Putamen (tissue), 1 donor: ENCODE measurements around the gene COL6A2.
"Not testable (repeated sequence)": the region's sequence is repeated elsewhere in the genome, so short reads cannot be mapped to it uniquely, and the experiment has no call there.

ENCODE experiments used
- DNase-seq: peaks from one replicate; pipeline ENCODE4 v3.0.0-alpha.2; 2016; ENCODE audit warnings: low spot score

The COL6A2 gene

DNA sequence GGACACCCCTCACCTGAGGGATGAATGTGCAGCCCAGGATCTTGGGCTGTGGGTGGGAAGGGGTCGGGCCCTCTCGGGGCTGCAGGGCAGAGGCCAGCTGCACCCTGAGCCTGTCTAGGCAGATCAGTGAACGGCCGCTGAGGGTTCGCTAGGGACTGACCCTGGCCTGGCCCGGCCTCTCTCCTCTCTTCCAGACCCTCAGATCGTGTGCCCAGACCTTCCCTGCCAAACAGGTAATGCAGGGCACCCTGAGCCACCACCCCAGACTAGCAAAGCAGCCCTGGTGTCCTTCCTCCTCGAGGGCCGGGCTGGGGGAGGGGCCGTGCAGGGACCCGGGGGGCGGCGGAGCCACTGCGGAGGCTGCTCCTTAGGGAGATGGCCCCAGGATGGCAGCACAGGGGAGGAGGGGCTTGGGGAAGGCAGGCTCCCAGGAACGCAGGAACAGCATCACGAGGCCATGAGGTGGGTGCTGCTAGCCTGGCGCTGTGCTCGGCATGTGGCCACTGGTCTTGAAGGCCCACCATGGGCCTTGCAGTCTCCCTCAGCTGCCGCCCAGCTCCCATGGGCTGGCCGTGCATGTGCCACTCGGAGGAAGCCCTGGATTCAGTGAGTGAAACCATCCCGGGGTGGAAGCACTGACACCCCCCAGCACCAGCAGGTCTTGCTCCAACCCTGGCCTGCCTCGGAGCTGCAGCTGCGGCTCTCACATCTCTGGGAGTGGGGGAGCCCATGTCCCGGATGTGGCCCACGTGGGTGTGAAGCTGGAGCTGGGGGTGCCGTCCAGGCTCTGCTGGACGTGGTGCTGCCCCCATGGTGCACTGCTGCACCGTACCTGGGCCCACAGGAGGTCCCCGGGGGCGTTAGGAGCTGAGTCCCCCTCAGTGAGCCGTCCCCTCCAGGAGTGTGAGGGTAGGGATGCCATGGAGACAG is 28.7 kb downstream of the COL6A2 start:
- DNase-seq = no peak

DNA sequence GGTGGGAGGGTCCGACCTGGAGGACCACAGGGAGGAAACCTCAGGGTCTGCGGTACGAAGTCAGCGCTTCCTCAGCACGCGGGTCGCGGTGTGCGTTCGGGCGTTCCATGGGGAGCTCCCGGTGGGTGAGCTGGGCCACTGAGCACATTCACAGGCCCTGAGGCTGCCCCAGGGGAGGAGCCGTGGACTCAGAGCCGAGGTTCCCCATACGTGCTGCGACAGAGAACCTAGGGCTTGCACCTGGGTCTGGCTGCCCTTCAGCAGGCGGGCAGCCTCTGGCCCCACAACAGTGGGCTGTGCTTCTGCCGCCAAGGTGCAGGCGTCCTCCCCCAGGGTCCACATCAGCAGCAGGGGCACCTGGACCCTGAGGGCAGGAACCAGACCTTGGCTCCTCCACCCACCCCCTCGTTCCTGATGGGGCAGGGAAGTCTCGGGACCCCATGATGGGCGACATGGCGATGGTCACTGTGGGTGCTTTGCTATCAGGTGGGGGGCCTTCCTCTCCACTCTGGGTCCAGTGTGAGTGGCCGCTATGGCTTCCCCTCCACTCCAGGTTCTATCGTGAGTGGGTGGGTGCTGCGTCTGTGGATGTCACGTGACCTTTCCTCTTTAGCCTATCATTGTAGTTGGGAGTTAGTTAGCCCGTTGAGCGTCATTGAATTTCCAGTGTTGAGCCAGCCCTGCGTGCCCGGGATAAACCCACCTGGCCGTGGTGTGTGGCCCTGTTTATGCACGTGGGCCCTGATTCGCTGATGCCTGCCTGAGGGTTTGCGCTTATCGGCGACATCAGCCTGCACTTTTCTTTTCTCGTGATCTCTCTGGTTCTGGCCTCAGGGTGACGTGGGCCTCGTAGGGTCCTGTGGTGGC is 29.6 kb downstream of the COL6A2 start:
- DNase-seq = no peak

DNA sequence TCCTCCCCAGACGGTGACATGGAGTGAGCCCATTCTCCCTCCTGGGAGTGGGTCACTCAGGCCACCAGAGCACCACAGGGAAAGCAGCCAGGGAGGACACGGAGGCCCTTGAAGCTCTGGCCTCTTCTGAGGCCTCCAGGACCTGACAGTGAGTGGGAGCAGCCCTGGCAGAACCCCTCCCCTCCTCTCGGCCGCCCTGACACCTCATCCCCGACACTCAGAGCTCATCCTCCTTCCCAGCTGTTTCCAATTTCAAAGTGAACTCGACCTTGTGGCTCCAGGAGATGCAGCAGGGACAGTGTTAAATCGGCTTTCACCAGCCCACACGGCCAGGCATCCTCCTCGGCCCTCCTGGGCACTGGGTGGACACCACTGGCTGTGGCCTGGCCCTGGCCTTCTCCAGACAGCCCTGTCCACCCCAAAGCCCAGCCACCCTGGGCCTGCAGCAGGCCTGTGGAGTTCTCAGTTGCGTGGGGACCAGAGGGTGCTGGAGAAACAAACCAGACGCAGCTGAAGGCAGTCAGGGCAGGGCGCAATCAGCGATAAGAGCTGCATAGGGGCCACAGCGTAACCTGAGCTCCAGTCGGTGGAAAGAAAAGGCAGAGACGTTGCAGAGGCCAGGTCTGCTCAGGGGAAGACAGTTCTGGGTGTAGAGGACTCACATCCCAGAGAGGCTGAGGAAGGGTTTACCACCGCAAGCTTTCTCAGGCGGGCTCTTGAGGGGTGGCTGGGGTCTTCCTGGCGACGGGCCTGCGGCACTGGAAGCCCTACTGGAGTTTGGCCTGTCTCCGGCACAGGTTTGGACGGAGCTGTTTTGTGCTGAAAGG is 30.4 kb downstream of the COL6A2 start:
- no peak for DNase-seq

DNA sequence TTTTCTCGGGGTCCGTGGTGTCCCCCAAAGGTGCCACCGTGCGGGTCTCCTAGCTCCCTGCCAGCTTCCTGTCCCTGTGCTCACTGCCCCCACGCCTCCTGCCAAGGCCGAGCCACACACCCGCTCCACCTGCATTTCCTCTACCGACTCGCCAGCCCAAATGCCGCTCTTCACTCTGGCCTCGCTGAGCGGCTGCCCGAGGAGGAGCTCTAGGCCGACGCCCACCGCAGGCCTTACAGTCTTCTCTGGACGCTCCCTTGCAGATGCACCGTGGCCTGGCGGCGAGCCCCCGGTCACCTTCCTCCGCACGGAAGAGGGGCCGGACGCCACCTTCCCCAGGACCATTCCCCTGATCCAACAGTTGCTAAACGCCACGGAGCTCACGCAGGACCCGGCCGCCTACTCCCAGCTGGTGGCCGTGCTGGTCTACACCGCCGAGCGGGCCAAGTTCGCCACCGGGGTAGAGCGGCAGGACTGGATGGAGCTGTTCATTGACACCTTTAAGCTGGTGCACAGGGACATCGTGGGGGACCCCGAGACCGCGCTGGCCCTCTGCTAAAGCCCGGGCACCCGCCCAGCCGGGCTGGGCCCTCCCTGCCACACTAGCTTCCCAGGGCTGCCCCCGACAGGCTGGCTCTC is 31.1 kb downstream of the COL6A2 start:
- DNase-seq = no peak

DNA sequence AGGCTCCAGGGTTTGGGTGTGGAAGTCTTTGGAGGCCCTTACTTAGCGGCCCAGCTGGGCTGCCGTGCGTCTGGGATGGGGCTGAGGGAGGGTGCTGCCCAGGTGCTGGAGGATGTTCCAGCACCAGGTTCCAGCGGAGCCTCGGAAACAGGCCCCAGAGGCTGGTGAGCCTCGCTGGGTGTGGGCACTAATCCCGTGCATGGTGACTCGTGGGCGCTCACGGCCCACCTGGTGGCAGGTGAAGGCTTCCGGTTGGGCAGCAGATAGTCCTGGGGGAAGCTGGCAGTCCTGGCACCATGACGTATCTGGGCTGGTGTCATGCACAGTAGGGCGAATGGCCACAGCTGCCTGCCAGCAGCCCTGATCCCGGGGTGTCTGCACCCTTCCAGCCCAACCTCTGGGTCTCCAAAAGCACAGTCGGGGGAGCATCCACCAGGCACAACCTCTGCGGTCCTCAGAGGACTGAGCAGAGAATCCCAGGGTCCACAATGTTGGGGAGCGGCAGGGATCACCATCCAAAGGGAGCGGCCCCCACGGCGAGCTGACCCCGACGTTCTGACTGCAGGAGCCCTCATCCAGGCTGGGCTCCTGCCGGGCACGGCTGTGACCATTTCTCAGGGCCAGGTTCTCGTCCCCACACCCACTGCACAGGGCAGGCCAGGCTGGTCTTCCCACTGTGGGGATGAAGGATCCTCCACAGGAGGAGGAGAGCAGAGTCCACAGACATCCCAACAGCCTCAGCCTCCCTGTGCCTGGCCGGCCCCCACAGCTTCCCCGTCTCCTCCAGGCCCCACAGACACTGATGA is 32.1 kb downstream of the COL6A2 start:
- DNase-seq = no peak

DNA sequence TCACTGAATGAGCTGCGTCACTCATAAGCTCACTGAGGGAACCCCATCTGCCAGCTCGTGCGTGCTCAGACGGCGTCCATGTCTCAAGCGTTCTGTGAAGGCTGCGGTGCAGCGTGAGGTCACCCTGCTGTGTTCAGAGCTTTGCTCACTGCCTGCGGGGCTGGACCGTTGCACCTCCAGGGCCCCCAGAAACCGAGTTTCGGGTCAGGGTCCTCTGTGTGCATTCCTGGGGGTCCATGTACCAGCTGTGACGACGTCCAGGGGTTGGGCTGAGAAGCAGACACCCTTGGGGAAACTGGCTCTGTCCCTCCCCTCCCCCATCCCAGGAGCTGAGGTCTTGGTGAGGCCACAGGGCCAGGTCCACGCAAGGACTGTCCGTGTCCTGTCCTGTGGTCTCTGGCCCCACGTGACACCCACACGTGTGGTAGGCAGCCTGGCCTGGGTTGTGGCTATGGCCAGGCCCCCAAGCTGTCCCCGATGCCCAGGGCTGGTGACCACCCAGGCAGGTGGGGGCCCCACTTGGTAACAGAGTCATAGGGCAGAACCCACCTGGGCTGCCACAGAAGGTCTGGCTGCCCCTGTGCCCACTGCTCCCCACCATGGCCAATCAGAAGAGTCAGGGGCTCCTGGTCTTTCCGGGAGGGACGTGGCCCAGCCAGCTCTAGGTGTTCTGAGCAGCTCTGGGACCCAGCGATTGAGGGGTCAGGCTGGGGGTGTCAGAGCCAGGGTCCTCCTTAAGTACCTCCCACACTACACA is 33.1 kb downstream of the COL6A2 start:
- DNase-seq = no peak

DNA sequence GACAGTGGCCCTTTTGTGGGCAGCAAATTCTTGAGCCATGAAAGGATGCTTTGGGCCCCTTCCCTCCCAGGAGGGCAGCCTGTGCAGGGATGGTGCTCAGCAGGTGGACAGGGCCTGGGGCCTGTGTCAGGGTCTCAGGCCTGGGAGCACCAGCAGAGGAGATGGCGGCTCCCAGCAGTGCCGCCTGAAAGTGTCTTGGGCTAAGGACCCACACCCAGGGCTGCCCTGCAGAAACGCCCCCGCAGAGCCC is 33.6 kb downstream of the COL6A2 start:
- DNase-seq = no peak

DNA sequence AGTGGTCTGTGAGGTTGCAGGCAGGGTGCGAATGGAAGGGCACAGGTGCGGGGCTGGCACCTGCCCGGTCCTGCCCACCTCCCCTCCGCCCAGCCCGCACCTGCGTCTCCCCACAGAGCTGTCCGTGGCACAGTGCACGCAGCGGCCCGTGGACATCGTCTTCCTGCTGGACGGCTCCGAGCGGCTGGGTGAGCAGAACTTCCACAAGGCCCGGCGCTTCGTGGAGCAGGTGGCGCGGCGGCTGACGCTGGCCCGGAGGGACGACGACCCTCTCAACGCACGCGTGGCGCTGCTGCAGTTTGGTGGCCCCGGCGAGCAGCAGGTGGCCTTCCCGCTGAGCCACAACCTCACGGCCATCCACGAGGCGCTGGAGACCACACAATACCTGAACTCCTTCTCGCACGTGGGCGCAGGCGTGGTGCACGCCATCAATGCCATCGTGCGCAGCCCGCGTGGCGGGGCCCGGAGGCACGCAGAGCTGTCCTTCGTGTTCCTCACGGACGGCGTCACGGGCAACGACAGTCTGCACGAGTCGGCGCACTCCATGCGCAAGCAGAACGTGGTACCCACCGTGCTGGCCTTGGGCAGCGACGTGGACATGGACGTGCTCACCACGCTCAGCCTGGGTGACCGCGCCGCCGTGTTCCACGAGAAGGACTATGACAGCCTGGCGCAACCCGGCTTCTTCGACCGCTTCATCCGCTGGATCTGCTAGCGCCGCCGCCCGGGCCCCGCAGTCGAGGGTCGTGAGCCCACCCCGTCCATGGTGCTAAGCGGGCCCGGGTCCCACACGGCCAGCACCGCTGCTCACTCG is 34.1 kb downstream of the COL6A2 start:
- DNase-seq = no peak

DNA sequence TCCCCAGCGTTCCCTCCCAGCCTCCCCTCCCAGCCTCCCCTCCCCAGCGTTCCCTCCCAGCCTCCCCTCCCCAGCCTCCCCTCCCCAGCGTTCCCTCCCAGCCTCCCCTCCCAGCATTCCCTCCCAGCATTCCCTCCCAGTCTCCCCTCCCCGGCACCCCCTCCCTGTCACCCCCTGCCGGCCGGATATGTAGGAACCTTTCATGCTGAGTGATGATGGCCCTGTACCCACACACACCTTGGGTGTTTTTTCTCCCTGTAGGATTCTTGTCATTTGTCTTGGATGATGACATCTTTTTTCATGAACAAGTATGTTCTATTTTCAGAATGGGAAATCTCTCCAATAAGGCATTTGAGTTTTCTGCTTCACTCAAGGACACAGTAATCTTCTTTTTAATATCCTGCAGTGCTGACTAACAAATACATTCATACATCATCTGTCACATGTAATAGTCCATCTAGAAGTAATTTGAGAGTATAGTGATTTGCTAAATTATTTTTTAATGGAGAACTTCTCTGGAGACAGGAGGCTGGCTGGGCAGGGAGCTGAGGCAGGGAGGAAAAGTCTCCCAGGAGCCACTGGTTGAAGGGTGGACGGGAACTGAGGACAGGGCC is 38.0 kb downstream of the COL6A2 start:
- no peak for DNase-seq

DNA sequence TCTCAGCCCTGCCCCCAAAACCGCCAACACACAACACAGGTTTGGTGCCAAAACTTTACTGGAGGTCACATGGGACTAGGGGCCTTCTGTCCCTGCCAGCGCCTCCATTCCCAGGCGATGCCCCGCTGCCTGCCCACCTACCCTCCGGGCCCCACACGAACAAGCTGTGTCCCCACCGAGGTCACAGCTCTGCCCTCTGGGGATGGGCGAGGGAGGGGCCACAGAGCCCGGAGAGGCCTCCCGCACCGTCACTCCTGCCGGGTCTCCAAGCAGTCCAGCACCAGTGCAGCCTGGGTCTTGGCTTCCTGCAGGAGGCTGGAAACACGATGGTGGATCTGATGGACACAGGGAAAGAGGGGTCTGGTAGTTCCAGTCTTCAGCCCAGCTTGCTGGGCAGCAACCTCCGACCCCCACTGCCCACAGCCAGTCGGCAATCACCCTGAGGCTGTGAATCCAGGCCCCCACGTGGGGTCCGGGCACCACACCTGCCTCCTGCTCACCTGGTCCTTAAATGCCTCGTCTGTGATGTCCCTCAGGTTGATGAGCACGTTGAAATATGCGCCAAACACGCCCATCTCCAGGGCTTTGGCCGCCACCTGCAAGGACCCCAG is 38.9 kb downstream of the COL6A2 start:
- no peak for DNase-seq

DNA sequence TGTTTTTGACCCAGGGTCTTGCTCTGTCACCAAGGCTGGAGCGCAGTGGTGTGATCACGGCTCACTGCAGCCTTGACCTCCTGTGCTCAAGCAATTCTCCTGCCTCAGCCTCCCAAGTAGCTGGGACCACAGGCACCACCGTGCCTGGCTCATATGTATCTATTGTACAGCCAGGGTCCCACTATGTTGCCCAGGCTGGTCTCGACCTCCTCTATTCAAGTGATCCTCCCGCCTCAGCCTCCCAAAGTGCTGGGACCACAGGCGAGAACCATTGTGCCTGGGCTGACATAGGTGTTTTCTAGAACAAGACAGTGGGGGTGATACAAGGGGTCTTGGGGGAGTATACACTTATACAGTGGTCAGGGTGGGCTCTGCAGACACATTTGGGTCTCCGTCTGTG is 40.0 kb downstream of the COL6A2 start:
- DNase-seq = no peak

DNA sequence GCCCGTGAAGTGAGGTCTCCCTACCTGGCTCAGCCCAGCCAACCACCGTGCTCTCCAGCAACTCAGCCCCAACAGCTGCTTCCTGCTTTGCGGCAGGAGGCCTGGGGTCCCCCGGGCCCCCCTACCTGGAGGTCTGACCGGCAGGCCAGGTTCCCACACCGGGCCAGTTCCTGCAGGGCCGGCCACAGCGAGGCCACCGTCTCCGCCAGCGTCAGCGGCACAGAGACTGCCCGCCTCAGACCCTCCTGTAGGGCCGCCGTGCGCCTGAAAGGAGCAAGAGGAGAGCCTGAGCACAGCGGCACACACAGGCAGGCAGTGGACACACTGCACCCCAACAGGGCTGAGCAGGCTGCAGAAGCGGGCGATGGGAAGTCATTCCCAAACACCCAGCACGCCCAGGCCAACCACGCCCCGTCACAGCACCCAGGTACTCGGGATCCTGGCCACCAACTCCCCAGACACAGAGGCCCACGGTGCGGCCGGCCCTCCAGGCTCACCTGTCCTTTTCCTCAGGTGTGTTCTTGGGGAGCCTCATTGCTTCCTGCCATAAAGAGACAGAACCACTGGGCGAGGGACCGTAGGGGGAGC is 40.6 kb downstream of the COL6A2 start:
- no peak for DNase-seq

DNA sequence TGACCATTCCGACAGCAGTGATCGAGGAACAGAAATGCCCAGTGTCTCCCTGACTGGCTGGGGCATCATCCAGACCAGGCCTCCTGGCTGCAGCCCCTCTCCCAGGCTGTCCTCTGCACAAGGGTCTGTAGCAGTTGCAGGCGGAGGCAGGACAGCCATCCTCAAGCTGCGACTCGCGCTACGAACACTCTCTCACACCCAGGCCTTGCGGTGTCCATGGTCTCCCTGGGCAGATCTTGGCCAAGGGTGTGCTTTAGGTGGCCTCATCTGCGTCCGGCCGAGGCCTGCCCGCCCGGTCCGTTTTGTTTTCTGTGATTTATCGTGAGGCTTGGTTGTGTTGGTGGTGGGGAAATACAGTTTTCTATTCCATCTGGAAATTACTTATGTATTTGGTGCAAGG is 41.8 kb downstream of the COL6A2 start:
- DNase-seq = no peak

DNA sequence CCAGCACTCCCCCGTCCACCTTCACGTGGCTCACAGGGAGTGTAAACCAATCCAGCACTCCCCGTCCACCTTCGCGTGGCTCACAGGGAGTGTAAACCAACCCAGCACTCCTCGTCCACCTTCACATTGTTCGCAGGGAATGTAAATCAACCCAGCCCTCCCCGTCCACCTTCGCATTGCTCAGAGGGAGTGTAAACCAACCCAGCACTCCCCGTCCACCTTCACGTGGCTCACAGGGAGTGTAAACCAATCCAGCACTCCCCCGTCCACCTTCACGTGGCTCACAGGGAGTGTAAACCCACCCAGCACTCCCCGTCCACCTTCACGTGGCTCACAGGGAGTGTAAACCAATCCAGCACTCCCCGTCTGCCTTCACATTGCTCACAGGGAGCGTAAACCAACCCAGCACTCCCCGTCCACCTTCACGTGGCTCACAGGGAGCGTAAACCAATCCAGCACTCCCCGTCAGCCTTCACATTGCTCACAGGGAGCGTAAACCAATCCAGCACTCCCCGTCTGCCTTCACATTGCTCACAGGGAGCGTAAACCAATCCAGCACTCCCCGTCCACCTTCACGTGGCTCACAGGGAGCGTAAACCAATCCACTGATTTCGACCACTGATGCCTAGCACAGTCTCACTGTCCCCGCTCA is 42.6 kb downstream of the COL6A2 start:
- DNase-seq = not testable (repeated sequence)

DNA sequence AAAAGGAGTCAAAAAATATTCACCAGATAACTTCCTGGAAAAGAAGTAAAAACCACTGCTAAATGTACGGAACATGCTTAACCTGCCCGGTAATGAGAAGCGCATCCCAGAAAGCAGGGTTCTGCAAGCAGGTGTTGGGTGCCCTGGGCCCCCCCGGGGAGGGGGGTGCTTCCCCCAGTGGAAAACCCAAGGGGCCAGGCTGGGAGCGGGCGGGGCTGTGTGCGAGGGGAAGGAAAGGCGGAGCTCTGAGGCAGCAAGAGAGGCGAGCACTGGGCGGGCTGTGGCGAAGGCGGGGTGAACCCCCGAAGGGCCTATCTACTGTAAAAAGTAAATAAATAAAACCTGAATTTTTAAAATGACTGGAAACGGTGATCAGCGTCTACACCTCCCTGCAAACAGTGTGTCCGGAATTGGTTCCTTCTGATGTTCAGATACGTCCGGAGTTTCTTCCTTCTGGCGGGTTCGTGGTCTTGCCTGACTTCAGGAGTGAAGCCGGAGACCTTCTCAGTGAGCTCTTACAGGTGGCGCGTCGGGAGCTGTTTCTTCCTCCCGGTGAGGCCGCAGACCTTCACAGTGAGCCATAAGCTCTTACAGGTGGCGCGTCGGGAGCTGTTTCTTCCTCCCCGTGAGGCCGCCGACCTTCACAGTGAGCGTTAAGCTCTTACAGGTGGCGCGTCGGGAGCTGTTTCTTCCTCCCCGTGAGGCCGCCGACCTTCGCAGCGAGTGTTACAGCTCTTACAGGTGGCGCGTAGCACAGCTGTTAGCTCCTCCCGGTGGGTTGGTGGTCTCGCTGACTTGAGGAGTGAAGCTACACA is 44.1 kb downstream of the COL6A2 start:
- DNase-seq = no peak

DNA sequence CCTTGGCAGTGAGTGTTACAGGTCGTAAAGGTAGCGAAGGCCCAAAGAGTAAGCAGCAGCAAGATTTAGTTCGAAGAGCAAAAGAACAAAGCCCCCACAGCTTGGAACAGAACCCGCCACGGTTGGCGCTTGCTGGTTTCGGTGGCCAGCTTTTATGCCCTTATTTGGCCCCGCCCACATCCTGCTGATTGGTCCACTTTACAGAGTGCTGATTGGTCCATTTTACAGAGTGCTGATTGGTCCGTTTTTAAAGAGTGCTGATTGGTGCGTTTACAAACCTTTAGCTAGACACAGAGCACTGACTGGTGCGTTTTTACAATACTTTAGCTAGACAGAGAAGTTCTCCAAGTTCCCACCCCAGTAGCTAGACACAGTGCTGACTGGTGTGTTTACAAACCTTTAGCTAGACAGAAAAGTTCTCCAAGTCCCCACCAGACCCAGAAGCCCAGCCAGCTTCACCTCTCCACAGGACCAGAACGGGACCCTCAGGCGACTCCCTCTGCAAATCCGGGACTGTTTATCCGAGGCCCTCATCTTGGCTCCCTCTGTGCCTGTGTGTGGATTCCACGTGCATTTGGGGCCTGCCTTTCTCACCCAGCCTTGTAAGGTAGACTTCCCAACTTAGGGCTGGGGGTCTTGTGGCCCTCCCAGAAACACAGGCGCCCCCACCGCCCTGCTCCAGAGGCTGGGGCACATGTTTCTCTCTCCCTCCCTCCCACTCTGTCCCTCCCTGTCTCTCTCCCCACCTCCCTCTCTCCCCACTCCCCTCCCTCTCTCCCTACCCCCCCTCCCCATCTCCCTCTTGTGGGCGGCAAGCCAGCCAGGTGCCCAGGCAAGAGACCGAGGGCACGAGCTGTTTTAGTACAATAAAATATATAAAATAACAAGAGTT is 44.9 kb downstream of the COL6A2 start:
- DNase-seq = no peak
